Activated CD4-positive, alpha-beta T cell treated with anti-CD3 and anti-CD28 coated beads for 36 hours (primary cell): ENCODE data around the gene GOLGA6L6. TPM values are rescaled to one million over a fixed set of nuclear protein-coding genes. Genes with fewer than 3 reads are reported as not detected.
"Not testable (repeated sequence)": the region's sequence is repeated elsewhere in the genome, so short reads cannot be mapped to it uniquely, and the experiment has no call there.

Experiments used
- ATAC-seq: fragments of 200-7000 bp; cut with Tn5 transposase; one replicate; pipeline ENCODE4 v1.10.0; 2021; ENCODE audit warnings: mild to moderate bottlenecking, moderate library complexity
- CTCF ChIA-PET: fragments of 350-600 bp; sonication (Branson Sonifier 250); formaldehyde crosslinking; loops from one replicate; lab custom pipeline; 2021; ENCODE audit warnings: antibody characterized with exemption; lab: Charles Lee
- POLR2A ChIA-PET: fragments of 350-600 bp; sonication (Branson Sonifier 250); formaldehyde crosslinking; loops from one replicate; lab custom pipeline; 2021; ENCODE audit warnings: antibody characterized with exemption, inconsistent platforms; lab: Charles Lee
- DNase-seq: peaks from one replicate; pipeline ENCODE4 v3.0.0-alpha.2; 2020
- H3K27ac Mint-ChIP-seq: one replicate; pipeline ENCODE4 v1.8.0; 2021; ENCODE audit warnings: mixed read lengths
- H3K27me3 Mint-ChIP-seq: one replicate; pipeline ENCODE4 v1.8.0; 2021; ENCODE audit warnings: mixed read lengths
- H3K36me3 Mint-ChIP-seq: one replicate; pipeline ENCODE4 v1.8.0; 2021; ENCODE audit warnings: low read depth, mixed read lengths
- H3K4me1 Mint-ChIP-seq: one replicate; pipeline ENCODE4 v1.8.0; 2021; ENCODE audit warnings: mixed read lengths
- H3K4me3 Mint-ChIP-seq: one replicate; pipeline ENCODE4 v1.8.0; 2021; ENCODE audit warnings: mild to moderate bottlenecking, moderate library complexity, mixed read lengths
- H3K9me3 Mint-ChIP-seq: one replicate; pipeline ENCODE4 v1.8.0; 2021; ENCODE audit warnings: low read depth, mixed read lengths
- intact Hi-C, 2 experiments: fragments of 100-400 bp; cut with DNase I in 1 of 2; cut with micrococcal nuclease in 1 of 2; formaldehyde crosslinking; loops; one replicate each; pipeline versions ENCODE4 v1.14.2 to v1.15.1; 2022 to 2024; cut with DNase I, micrococcal nuclease
- total RNA-seq, 2 experiments: library from RNA; stranded (reverse); gene quantifications; one replicate each; pipeline ENCODE4 v1.2.3, GENCODE V29; 2021

Gene GOLGA6L6
- total RNA-seq, 2 experiments from 2014 or later: not detected

- H3K27ac Mint-ChIP-seq, POLR2A ChIA-PET, H3K36me3 Mint-ChIP-seq, H3K9me3 Mint-ChIP-seq, H3K27me3 Mint-ChIP-seq, ATAC-seq, H3K4me1 Mint-ChIP-seq, DNase-seq, H3K4me3 Mint-ChIP-seq, CTCF ChIA-PET, intact Hi-C loops: not testable (repeated sequence)
These were observed 39.9 kb downstream of the GOLGA6L6 start for GRCh38 chr15:20501512-20502222.

GRCh38 chr15:20497781-20498180 is 43.8 kb downstream of the GOLGA6L6 start:
- intact Hi-C loops, POLR2A ChIA-PET, ATAC-seq, DNase-seq, H3K9me3 Mint-ChIP-seq, H3K27me3 Mint-ChIP-seq, CTCF ChIA-PET, H3K27ac Mint-ChIP-seq, H3K4me1 Mint-ChIP-seq, H3K36me3 Mint-ChIP-seq, H3K4me3 Mint-ChIP-seq: not testable (repeated sequence)

- H3K9me3 Mint-ChIP-seq, H3K36me3 Mint-ChIP-seq, CTCF ChIA-PET, H3K27ac Mint-ChIP-seq, ATAC-seq, H3K4me3 Mint-ChIP-seq, H3K4me1 Mint-ChIP-seq, POLR2A ChIA-PET, H3K27me3 Mint-ChIP-seq, intact Hi-C loops, DNase-seq: not testable (repeated sequence)
These were observed 48.6 kb downstream of the GOLGA6L6 start for GRCh38 chr15:20493035-20493434.

GRCh38 chr15:20492598-20492997 is 49.0 kb downstream of the GOLGA6L6 start:
- POLR2A ChIA-PET, H3K27ac Mint-ChIP-seq, H3K4me3 Mint-ChIP-seq, ATAC-seq, intact Hi-C loops, DNase-seq, CTCF ChIA-PET, H3K27me3 Mint-ChIP-seq, H3K4me1 Mint-ChIP-seq, H3K9me3 Mint-ChIP-seq, H3K36me3 Mint-ChIP-seq: not testable (repeated sequence)

DNA sequence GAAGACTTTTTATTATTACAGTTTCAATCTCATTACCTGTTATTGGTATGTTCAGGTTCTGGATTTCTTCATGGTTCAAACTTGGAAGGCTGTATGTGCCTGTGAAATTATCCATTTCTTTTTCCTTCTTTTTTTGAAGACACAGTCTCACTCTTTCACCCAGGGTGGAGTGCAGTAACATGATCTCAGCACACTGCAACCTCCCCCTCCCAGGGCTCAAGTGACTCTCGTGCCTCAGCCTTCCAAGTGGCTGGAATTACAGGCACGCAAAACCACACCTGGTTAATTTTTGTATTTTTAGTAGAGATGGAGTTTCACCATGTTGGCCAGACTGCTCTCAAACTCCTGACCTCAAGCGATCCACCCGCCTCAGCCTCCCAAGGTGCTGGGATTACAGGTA is 52.3 kb downstream of the GOLGA6L6 start:
- intact Hi-C loops, H3K9me3 Mint-ChIP-seq, CTCF ChIA-PET, H3K36me3 Mint-ChIP-seq, H3K27me3 Mint-ChIP-seq, ATAC-seq, DNase-seq, H3K4me3 Mint-ChIP-seq, H3K4me1 Mint-ChIP-seq, POLR2A ChIA-PET, H3K27ac Mint-ChIP-seq: not testable (repeated sequence)
